Chondrocyte (in vitro differentiated cells): ENCODE results near the gene DNMT3A. TPM values are rescaled to one million over a fixed set of nuclear protein-coding genes. Genes with fewer than 3 reads are reported as not detected.

ENCODE experiments used
- DNase-seq: peaks from one replicate; pipeline ENCODE4 v3.0.0; 2021; ENCODE audit warnings: mixed read lengths, low spot score
- H3K27ac Mint-ChIP-seq: one replicate; pipeline ENCODE4 v1.8.0; 2021; ENCODE audit warnings: mild to moderate bottlenecking, moderate library complexity, mixed read lengths; ENCODE audit not compliant: unreplicated experiment
- H3K27me3 Mint-ChIP-seq: 2 replicates; pipeline ENCODE4 v1.8.0; 2021; ENCODE audit warnings: low read depth, mixed read lengths
- H3K36me3 Mint-ChIP-seq: 2 replicates; pipeline ENCODE4 v1.8.0; 2021; ENCODE audit warnings: low read depth, mixed read lengths
- H3K4me1 Mint-ChIP-seq: 2 replicates; pipeline ENCODE4 v1.8.0; 2021; ENCODE audit warnings: low read depth, mild to moderate bottlenecking, mixed read lengths
- H3K4me3 Mint-ChIP-seq: one replicate; pipeline ENCODE4 v1.8.0; 2021; ENCODE audit warnings: mild to moderate bottlenecking, moderate library complexity, mixed read lengths; ENCODE audit not compliant: unreplicated experiment
- H3K9me3 Mint-ChIP-seq: 2 replicates; pipeline ENCODE4 v1.8.0; 2021; ENCODE audit warnings: low read depth, mixed read lengths
- total RNA-seq: library from RNA; stranded (reverse); gene quantifications from 3 replicates; pipeline ENCODE4 v1.2.1, GENCODE V29; 2021
- TF ChIP-seq, protein P1 (sequence below): fragments of 200-600 bp; sonication (generic); IDR thresholded peaks from 2 replicates; pipeline ENCODE4 v1.5.0; 2021; ENCODE audit warnings: antibody characterized with exemption, mild to moderate bottlenecking, moderate library complexity

Gene DNMT3A
- total RNA-seq, 1 donor from 2014 or later = 43.9 TPM

GRCh38 chr2:25320077-25320476, 21.6 kb downstream of the DNMT3A start:
- Mint-ChIP-seq H3K4me1 (peaks cover 22% of the 10 kb centered on the region), H3K27ac (no peak overlapping the region), H3K36me3 (peaks cover 2% of the 10 kb centered on the region), H3K4me3 (no peak overlapping the region), H3K27me3 (no peaks in the 10 kb centered on the region), H3K9me3 (no peaks in the 10 kb centered on the region)
- DNase-seq = no peak
- TF ChIP-seq, protein P1, sequence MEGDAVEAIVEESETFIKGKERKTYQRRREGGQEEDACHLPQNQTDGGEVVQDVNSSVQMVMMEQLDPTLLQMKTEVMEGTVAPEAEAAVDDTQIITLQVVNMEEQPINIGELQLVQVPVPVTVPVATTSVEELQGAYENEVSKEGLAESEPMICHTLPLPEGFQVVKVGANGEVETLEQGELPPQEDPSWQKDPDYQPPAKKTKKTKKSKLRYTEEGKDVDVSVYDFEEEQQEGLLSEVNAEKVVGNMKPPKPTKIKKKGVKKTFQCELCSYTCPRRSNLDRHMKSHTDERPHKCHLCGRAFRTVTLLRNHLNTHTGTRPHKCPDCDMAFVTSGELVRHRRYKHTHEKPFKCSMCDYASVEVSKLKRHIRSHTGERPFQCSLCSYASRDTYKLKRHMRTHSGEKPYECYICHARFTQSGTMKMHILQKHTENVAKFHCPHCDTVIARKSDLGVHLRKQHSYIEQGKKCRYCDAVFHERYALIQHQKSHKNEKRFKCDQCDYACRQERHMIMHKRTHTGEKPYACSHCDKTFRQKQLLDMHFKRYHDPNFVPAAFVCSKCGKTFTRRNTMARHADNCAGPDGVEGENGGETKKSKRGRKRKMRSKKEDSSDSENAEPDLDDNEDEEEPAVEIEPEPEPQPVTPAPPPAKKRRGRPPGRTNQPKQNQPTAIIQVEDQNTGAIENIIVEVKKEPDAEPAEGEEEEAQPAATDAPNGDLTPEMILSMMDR = no peak

DNA sequence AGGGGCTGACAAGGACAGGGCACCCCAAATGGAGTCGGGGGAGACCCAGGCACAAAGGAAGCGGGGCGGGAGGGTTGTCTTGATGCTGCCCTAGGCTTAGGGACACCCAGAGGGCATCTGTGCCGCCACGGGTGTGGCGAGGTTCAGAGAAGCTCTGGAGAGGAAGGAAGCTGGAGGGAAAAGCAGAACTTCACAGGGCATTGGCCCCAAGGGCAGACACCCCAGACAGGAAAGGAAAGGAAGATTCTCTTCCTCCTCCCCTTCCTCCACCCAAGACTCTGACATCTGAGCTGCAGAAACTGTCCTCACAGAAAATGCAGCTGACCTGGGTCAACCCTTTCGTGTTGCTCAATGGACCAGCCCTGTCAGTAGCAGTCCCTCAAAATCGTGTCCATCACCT, 25.6 kb downstream of the DNMT3A start:
- Mint-ChIP-seq H3K36me3 (peaks cover 2% of the 10 kb centered on the region), H3K4me3 (no peak overlapping the region), H3K27ac (no peak overlapping the region), H3K27me3 (no peaks in the 10 kb centered on the region), H3K9me3 (no peaks in the 10 kb centered on the region), H3K4me1 (peaks cover 8% of the 10 kb centered on the region)
- TF ChIP-seq, protein P1 = no peak
- DNase-seq = no peak

DNA sequence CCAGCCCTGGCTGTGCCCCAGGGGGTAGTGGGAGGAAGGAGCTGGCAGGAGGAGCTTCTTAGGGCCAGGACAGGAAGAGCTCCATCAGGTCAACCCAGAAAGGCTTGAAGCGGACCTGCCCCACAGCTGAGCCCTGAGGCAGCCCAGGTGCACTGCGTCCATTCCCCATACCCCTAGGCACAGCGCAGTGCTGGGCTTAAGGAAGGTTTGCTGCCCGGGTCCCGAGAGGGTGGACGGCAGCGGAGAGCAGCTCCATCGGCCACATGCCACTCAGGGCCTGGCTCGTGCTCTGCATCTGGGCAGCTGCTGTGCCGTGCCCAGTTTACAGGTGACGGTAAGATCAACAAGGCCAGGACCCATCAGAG, 26.4 kb downstream of the DNMT3A start:
- peaks cover 2% of the 10 kb centered on the region for H3K36me3 Mint-ChIP-seq
- no peak overlapping the region for H3K27ac Mint-ChIP-seq
- no peak for DNase-seq
- TF ChIP-seq, protein P1 = no peak
- no peak overlapping the region for H3K4me3 Mint-ChIP-seq
- peaks cover 8% of the 10 kb centered on the region for H3K4me1 Mint-ChIP-seq
- no peaks in the 10 kb centered on the region for H3K27me3 Mint-ChIP-seq
- no peaks in the 10 kb centered on the region for H3K9me3 Mint-ChIP-seq

DNA sequence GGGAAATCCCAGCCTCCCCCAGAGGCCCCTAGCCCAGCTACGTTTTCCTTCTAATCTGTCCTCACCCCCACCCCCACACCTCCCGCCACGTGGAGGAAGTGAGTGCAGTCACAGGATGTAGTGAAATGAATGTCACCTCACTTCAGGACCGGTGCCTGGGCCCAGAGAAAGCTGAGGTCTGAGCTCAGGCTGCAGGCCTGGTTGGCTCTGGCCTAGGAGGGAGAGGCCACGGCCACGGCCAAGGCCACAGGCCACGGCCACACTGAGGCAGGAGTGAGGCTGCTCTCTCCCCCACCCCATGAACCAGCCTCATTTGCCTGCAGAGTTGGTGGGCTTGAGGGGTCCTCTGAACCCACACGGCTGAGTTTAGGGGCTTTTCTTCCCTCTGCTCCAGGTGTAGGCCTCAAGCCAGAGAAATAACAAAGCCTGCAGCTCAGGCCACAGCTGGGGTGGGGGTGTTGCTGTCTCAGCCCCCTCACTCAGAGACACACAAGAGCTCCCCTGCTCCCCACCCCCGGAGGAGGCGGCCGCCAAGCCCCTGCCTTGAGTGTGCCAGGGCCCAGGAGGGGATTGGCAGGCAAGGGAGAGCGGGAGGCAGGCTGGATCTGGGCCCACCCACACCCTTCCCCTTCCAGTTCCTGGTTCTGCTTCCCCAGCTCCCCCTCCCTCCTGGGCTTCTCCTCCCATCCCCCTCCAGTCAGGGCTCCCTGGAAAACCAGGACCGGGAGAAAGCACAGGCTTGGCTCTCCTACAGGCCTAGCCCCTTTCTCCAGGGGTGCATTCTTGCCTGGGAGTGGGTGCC, 27.0 kb downstream of the DNMT3A start:
- Mint-ChIP-seq H3K4me3 (no peak overlapping the region), H3K36me3 (peaks cover 2% of the 10 kb centered on the region), H3K27me3 (no peaks in the 10 kb centered on the region), H3K9me3 (no peaks in the 10 kb centered on the region), H3K4me1 (peaks cover 8% of the 10 kb centered on the region), H3K27ac (no peak overlapping the region)
- no peak for DNase-seq
- TF ChIP-seq, protein P1 = no peak

DNA sequence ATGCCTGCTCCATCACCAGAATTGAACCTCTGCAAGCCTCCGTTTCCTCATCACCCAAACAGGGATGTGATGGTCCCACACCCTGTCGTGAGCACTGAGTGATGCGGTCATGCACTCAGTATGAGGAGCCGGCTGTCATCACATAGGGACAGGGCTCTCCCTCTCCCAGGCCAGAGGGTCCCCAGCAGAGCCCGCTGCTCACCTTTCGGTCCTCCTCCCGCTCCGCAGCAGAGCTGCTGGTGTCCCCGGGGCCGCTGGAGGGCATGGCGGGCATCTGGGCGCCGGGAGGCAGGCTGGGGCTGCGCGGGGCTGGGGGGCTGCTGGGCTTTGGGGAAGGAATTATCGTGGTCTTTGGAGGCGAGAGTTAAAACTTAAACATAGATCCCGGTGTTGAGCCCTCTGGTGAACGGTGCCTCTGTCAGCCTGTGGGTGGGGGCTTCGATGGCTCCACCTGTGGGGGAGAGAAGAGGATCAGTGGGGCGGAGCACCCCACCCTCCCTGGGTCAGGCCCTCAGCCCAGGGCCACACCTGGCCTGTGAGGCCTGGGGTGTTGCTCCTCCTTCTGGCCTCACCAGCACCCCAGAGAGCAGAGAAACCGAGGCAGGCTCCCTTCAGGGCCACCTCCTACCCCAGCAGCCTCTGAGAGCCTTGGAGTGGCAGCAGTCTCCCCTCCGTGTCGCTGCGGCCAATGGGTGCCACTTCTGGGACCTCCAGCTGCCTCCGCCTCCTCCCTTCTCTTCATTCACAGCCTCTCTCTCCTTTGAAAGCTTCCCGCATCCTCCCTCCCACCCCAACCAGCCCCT, 27.8 kb downstream of the DNMT3A start:
- no peaks in the 10 kb centered on the region for H3K9me3 Mint-ChIP-seq
- TF ChIP-seq, protein P1 = no peak
- H3K27ac Mint-ChIP-seq = no peak overlapping the region
- no peak overlapping the region for H3K4me3 Mint-ChIP-seq
- peaks cover 2% of the 10 kb centered on the region for H3K36me3 Mint-ChIP-seq
- H3K4me1 Mint-ChIP-seq = peaks cover 8% of the 10 kb centered on the region
- no peak for DNase-seq
- no peaks in the 10 kb centered on the region for H3K27me3 Mint-ChIP-seq
